B cell (primary cell): Measurements from ENCODE around the gene LCN2.
"Not testable (repeated sequence)": the region's sequence is repeated elsewhere in the genome, so short reads cannot be mapped to it uniquely, and the experiment has no call there.

Experiments used
- CTCF ChIP-seq: fragments of 200-600 bp; IDR thresholded peaks from one replicate; pipeline ENCODE4 v1.8.0; 2022; ENCODE audit warnings: antibody characterized with exemption, mild to moderate bottlenecking
- EZH2 ChIP-seq: IDR thresholded peaks from 2 replicates; pipeline ENCODE4 v1.6.1; 2012; ENCODE audit warnings: borderline replicate concordance, low read depth, mild to moderate bottlenecking, moderate library complexity, low read length; ENCODE audit not compliant: insufficient read depth, poor library complexity, severe bottlenecking

- TF ChIP-seq CTCF, EZH2: not testable (repeated sequence)
Observed at GRCh38 chr9:128132139-128132538, 17.1 kb upstream of the LCN2 start.
